Vagina (tissue), 2 donors: ENCODE measurements around the gene PCNX3.

Experiments used
- CTCF ChIP-seq, 3 experiments: fragments of 450-650 bp in 2 of 3; fragments of 200-600 bp in 1 of 3; sonication (generic) in 1 of 3; IDR thresholded peaks; one replicate each; pipeline ENCODE4 v1.5.1; 2017 to 2019; ENCODE audit warnings: antibody characterized with exemption in 3 of 3, mild to moderate bottlenecking in 2 of 3, moderate library complexity in 2 of 3
- POLR2A ChIP-seq, 2 donors: fragments of 450-650 bp; IDR thresholded peaks; one replicate each; pipeline ENCODE4 v1.6.1; 2017; ENCODE audit warnings: antibody characterized with exemption in 2 of 2, mild to moderate bottlenecking in 2 of 2, moderate library complexity in 2 of 2
- POLR2AphosphoS5 ChIP-seq, 2 donors: sonication (generic); formaldehyde crosslinking; IDR thresholded peaks; one replicate each; pipeline ENCODE4 v1.9.0; 2017; ENCODE audit warnings: antibody characterized with exemption in 2 of 2, mild to moderate bottlenecking in 2 of 2, low read depth in 1 of 2; ENCODE audit not compliant: insufficient read depth in 1 of 2

DNA sequence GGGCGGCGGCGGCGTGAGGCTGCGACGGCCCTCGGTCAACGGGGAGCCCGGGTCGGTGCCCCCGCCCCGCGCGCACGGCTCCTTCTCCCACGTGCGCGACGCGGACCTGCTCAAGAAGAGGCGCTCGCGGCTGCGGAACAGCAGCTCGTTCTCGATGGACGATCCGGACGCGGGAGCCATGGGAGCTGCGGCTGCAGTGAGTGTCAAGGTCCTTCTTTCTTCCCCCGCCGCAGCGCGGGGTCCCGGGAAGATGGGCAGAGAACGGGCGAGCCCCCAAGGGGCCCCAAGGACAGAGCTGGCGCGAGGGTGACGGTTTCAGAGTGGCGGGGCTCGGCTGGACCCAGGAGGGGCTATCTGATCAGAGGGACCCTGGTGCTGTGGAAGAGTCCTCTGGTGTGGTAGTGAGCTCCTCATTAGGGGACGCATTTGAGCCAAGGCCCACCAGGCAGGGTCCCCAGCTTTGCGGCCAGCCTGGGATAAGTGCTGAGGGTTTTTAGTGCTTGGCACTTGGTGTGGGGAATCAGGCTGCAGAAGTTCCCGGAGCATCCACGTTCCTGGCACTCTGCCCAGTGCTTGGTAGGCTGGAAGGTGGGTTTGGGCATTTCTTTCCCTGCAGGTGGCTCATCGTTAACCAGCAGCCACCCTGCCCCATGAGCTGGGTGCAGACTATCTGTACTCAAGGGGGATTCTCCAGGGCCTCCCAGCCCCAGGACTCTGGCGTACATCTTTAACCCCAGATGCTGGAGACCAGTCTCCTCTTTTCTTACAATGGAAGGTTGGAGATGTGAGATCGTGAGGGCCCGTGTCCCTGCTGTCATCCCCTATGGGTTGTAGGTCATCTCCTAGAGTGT lies 30.0 kb upstream of the PCNX3 start:
- no peak for TF ChIP-seq CTCF (IDR thresholded peaks at IDR 0.05)
- TF ChIP-seq POLR2A (IDR thresholded peaks at IDR 0.05), result no peak
- no peak for TF ChIP-seq POLR2AphosphoS5 (IDR thresholded peaks at IDR 0.05; ENCODE audit: insufficient read depth in 1 of 2, low read depth in 1 of 2)
